GM18909 (cell line): ENCODE data around the gene SLC2A14.
"Not testable (repeated sequence)": the region's sequence is repeated elsewhere in the genome, so short reads cannot be mapped to it uniquely, and the experiment has no call there.

Experiments
- ATAC-seq: cut with Tn5 transposase; IDR thresholded peaks from one replicate; pipeline ENCODE4 v1.9.1; 2021; ENCODE audit warnings: mild to moderate bottlenecking; ENCODE audit not compliant: unreplicated experiment, poor library complexity

The SLC2A14 gene

DNA sequence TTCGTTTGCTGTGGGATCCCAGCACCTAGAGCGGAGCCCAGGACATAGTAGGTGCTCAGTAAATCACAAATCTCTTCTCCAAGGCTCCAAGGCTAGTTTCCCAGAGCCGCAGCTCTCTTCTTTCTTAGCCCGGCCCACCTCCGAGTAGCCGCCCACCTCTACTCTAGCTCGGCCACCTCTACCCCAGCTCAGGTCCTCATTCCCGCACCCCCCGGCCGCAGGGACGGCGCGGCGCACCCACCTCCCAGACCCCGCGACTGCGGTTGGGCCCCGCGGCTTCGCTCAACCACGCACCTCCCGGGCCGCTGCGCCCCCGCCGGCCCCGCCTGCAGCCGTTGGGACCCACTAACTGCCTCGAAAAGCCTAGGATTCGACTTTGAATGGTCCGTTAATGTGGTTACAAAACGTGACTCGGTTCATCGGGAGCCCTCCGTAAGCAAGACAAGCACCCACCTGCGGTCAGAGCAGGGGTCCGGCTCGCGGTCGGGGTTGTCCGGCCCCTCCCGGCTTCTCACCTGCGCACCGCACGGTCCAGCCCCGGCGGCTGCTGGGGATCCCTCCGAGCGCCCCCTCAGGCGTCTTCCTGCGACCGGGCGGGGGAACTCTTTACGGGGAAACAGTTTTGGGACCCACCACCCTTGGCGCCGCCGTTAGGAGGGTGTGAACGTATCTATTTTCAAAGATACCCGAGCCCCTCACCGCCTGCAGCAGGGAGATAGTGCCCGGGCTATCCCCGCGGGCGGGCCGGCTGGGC is at the start of gene SLC2A14:
TSS of gene SLC2A14 (minus strand) at position 350 of the 754 bp plus-strand sequence. CDS start 3,035 bp downstream, outside the sequence.
- no peak for ATAC-seq

DNA sequence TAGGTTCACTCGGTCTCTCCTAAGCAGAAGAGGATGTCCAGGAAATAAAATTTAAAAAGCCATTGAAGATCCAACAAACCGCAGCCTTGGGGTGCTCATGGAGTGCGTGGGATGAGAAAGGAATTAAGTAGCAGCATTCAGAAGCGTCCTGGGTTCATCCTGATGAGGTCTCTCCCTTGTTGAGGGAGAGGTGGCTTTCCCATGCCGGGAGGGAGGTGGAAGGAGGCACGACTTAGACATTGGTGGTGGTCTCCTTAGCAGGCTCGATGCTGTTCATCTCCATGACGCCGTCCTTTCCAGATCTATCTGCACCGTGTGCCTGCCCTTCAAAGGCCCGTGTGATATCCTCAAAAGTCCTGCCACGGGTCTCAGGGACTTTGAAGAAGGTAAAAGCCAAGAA is 48.5 kb upstream of the SLC2A14 start:
- not testable (repeated sequence) for ATAC-seq

DNA sequence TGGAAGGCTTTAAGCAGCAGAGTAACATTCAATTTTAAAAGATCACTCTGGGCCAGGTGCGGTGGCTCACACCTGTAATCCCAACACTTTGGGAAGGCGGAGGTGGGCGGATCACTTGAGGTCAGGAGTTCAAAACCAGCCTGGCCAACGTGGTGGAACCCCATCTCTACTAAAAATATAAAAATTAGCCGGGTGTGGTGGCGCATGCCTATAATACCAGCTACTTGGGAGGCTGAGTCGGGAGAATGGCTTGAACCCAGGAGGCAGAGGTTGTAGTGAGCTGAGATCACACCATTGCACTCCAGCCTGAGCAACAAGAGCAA is 45.5 kb upstream of the SLC2A14 start:
- not testable (repeated sequence) for ATAC-seq

DNA sequence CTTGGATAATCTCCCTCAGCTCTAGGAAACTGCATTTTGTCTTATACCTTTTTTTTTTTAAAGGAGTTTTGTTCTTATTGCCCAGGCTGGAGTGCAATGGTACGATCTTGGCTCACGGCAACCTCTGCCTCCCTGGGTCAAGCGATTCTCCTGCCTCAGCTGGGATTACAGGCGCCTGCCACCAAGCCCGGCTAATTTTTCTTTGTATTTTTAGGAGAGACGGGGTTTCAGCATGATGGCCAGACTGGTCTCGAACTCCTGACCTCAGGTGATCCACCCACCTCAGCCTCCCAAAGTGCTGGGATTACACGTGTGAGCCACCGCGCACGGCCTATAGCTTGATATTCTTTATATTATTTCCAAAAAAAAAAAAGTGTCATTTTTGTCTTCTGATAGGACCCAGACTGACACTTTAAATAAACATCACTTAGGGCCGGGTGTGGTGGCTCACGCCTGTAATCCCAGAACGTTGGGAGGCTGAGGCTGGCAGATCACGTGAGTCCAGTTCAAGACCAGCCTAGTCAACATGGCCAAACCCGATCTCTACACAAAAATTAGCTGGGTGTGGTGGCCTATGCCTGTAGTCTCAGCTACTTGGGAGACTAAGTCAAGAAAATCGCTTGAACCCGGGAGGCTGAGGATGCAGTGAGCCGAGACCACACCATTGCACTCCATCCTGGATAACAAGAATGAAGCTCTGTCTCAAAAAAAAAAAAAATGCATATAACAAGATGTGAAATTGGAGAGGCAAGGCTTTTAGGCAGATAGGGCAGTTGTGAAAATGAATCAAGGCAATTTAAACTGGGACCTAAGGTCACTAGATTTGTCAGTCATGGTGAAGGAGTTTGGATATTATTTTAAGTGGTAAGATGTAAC is 44.9 kb upstream of the SLC2A14 start:
- ATAC-seq, result no peak

DNA sequence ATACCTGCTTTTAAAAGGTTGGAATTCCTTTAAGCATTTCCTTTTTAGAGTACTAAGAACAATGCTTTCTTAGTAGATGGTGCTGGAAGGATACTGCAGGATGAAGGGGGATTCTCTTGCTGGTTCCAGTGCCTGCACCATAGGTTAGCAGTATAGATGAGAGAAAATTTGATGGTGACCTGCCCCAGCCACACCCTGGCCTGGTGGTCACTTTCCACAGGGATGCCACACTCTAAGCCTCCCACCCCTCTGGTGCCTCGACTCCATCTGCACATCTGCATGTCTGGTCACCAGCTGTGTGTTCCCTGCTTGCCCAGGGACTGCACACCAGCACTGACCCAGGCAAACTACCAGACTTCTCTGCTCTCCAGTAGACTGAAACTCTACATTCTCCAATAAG is 44.2 kb upstream of the SLC2A14 start:
- no peak for ATAC-seq

DNA sequence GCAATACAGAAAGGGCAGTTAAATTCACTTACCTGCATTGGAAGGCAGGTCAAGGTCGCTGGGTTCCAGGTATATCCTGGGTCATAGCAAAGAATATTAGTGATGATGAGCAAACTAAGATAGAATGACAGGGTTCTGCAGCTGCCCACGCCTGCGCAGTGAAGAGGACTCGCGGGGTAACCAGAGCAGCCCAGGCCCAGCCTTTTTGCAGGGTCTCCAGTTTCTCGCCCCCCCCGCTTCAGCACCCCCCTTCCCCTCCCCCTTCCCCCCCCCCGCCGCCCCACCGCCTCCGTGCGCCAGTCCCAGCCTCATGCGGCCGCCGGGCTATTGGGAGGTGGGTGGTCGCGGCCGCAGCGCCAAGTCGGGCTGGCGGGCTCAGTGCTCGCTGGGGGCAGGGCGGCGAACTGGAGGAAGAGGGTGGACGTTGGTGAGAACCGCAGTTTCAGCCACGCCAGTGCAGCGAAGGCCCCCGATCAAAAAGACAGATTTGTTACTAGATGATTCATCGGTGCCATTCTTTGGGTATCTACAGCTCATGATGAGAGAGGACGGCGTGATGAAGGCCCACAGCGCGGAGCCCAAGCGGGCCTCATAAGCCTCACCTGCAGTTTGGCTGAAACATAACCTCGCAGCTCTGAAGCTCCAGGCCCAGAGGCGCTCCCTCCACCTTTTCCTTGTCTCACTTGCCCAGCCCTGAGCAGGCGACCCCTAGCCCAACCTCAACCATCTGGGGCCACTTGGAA is 43.1 kb upstream of the SLC2A14 start:
- no peak for ATAC-seq

DNA sequence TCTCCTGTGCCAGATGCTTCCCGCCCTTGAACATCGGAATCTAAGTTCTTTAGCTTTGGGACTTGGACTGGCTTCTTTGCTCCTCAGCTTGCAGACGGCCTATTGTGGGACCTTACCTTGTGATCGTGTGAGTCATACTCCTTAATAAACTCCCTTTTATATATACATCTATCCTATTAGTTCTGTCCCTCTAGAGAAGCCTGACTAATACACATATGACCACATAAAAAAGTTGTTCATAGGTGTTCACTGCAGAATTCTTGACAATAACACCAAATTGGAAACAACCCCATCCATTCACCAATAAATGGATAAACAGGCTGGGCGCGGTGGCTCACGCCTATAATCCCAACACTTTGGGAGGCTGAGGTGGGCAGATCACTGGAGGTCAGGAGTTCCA is 37.4 kb upstream of the SLC2A14 start:
- ATAC-seq, result not testable (repeated sequence)

DNA sequence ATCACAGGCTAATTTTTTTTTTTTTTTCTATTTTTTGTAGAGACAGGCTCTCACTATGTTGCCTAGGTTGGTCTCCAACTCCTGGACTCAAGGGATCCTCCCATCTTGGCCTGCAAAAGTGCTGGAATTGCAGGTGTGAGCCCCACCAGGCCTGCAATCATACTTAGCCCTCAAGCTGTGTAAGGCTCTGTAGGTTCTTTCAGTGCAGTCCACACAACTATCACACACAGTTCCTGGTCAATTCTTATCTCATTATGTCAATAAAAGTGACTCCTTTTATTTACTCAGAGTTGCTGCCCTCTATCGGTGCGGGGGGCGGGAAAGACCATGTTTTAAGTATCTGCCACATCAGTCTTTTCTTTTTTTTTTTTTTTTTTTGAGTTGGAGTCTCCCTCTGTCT is 34.3 kb upstream of the SLC2A14 start:
- ATAC-seq, result no peak

DNA sequence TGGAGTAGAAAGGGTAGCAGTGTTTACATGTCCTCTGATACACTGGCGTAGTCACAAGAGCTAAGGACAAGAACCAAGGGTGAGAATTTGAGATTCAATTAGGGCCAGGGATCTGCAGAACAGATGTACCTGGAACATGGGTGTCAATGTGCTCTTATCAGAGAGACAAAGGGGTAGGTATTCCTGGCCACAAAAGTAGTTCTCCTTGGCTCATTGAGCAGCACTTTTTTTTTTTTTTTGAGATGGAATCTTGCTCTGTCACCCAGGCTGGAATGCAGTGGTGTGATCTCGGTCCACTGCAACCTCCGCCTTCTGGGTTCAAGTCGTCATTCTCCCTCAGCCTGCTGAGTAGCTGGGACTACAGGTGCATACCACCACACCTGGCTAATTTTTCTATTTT is 33.6 kb upstream of the SLC2A14 start:
- ATAC-seq, result not testable (repeated sequence)

DNA sequence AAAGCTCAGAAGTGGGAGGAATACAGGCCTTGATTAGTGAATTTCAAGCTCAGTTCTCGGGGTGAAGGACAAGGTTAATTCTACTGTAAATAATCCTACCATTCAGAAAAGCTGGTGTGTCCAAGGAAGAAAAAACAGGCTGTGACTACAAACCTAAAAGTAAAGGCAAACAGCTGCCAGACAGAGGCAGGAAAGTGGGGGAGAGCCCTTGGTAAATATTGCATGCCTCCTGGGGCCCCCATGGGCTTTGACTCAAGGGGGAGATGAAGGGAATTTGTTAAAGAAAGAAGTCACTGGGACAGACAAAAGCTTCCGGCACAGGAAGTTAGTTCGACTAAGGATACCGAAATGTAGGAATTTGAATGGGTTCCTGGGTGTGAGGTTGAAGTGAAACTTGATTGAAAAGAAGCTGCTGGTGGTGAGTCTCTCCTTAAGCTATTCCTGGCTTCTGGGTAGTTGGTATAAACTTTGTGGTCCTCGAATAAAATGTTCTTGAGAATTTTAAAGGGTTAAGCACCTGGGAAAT is 32.9 kb upstream of the SLC2A14 start:
- not testable (repeated sequence) for ATAC-seq

DNA sequence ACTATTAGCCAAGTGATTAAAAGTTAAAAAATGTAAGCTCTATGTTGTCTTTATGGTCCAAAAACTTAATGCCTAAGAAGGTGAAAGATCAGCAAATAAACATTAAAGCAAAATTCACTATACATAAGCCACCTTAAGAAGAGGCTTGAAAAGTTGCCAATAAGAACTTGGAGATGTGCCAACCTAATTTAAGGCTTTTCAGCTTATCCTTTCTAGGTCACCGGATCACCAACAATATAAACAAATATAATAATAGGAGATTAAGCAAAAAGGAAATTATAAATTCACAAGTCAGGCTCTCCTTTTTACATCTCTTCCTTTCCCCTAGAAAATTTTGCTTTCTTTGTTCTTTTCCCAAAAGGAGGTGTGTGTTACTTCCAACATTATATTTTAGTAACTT is 32.4 kb upstream of the SLC2A14 start:
- ATAC-seq, result no peak

DNA sequence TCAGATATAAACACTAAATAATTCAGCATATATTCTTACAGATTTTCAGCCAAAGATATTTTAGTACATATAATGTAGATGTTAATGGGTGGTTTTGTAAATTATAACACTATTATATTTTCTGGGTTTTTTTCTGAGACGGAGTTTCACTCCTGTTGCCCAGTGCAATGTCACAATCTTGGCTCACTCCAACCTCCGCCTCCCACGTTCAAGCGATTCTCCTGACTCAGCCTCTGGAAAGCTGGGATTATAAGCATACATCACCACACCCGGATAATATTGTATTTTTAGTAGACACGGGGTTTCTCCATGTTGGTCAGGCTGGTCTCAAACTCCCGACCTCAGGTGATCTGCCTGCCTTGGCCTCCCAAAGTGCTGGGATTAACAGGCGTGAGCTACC is 29.7 kb upstream of the SLC2A14 start:
- not testable (repeated sequence) for ATAC-seq

DNA sequence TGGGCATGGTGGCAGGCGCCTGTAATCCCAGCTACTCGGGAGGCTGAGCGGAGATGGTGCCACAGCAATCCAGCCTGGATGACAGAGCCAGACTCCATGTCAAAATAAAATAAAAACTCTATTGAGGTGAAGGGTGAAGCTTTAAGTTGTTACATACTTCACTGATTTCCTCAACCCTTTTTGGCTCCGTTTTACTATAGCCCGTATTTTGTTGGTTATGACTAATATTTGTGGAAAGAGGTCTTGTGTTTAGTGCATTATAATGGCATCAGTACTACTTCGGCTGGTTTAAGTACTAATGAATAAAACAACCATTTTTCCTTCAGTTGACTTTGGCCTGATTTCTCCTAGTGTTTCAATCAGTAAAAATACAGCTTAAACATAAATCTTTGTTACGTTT is 27.0 kb upstream of the SLC2A14 start:
- ATAC-seq, result no peak

DNA sequence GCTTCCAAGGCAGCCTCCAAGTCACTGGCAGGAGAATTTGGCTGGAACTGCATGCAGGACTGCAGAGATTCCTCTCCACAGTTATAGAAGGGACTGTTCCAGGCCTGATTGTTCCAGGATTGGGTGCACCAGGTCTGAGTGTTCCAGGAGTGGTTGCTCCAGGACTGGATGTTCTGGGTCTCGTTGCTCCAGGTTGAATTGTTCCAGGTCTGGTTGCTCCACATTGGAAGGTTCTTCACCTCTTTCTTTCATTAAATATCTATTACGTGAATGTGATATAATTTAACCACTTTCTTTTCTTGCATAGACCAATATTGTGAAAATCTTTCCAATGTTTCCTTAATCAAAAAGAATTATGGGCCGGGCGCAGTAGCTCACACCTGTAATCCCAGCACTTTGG is 24.0 kb upstream of the SLC2A14 start:
- ATAC-seq, result not testable (repeated sequence)

DNA sequence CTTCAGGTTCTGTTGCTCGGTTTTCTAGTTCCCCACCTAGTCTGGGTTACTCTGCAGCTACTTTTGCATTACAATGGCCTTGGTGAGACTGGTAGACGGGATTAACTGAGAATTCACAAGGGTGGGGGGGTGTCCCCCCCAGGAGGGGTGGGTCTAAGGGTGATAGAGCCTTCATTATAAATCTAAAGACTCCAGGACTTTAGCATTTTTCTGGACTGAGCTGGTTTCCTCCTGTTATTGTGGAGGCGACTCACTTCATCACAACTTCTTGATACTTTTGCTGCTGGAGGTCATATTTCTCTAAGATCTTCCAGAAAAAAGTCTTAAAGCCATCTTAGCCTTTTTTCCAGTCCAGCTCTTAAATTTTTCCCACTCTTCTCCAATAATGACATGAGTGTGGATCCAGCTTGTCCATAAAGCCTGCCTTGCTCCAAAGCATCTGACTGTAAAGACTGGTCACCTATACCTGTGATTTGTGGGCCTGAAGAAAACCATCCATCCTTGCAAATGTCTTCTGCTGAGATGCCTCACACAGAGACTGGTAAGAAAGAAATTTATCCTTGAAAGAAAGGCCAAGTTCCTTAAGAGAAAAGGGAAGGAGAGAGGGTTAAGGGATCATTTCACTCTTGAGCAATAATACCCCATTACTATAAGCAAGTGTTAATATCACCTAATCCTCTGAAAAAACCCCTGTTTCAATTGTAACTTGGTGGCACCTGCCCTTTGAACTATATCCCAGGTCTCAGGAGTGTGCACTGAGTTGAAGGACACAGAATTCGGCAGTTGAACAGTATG is 19.7 kb upstream of the SLC2A14 start:
- no peak for ATAC-seq

DNA sequence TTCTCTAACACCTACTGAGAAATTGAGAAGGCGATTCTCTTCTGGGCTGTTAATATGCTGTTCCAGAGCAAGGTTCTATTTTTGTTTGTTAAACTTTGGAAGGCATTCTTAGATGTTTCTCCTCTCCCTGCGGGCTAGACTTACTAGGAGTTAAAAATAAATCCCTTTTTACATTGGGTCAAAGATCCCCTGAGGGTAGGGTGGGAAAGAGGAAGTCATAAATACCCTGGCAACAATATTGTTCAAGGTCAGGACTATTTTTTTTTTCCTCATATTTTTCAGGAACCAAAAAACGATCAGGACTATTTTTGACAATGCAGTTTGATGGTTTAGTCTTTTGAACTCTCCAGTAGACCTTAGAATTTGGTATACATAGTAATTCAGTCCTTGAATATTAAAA is 12.0 kb upstream of the SLC2A14 start:
- no peak for ATAC-seq

DNA sequence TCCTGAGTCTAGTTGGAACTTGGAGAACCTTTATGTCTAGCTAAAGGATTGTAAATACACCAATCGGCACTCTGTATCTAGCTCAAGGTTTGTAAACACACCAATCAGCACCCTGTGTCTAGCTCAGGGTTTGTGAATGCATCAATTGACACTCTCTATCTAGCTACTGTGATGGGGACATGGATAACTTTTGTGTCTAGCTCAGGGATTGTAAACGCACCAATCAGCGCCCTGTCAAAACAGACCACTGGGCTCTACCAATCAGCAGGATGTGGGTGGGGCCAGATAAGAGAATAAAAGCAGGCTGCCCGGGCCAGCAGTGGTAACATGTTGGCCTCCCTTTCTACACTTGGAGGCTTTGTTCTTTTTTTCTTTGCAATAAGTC is 9.0 kb upstream of the SLC2A14 start:
- ATAC-seq, result not testable (repeated sequence)

DNA sequence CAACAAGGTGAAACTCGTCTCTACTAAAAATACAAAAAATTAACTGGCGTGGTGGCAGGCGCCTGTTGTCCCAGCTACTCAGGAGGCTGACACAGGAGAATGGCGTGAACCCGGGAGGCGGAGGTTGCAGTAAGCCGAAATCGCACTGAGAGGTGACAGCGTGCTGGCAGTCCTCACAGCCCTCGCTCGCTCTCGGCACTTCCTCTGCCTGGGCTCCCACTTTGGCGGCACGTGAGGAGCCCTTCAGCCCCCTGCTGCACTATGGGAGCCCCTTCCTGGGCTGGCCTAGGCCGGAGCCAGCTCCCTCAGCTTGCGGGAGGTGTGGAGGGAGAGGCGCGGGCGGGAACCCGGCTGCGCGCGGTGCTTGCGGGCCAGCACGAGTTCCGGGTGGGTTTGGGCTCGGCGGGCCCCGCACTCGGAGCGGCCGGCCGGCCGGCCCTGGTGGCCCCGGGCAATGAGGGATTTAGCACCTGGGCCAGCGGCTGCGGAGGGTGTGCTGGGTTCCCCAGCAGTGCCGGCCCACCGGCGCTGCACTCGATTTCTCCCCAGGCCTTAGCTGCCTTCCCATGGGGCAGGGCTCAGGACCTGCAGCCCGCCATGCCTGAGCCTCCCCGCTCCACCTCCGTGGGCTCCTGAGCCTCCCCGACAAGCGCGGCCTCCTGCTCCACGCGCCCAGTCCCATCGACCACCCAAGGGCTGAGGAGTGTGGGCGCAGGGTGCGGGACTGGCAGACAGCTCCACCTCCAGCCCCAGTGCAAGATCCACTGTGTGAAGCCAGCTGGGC is 8.4 kb upstream of the SLC2A14 start:
- not testable (repeated sequence) for ATAC-seq

DNA sequence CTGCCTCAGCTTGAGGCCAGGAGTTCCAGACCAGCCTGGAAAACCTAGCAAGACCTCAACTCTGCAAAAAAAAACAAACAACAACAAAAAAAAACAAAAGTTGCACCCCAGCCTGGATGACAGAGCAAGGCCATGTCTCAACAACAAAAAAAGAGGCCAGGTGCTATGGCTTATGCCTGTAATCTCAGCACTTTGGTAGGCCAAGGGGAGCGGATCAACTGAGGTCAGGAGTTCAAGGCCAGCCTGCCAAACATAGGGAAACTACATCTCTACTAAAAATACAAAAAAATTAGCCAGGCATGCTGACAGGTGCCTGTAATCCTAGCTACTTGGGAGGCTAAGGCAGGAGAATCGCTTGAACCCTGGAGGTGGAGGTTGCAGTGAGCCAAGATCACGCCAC is 6.5 kb upstream of the SLC2A14 start:
- no peak for ATAC-seq
